ENCODE measurements around the gene DHODH.
"Not testable (repeated sequence)": the region's sequence is repeated elsewhere in the genome, so short reads cannot be mapped to it uniquely, and the experiment has no call there.

DHODH gene

DNA sequence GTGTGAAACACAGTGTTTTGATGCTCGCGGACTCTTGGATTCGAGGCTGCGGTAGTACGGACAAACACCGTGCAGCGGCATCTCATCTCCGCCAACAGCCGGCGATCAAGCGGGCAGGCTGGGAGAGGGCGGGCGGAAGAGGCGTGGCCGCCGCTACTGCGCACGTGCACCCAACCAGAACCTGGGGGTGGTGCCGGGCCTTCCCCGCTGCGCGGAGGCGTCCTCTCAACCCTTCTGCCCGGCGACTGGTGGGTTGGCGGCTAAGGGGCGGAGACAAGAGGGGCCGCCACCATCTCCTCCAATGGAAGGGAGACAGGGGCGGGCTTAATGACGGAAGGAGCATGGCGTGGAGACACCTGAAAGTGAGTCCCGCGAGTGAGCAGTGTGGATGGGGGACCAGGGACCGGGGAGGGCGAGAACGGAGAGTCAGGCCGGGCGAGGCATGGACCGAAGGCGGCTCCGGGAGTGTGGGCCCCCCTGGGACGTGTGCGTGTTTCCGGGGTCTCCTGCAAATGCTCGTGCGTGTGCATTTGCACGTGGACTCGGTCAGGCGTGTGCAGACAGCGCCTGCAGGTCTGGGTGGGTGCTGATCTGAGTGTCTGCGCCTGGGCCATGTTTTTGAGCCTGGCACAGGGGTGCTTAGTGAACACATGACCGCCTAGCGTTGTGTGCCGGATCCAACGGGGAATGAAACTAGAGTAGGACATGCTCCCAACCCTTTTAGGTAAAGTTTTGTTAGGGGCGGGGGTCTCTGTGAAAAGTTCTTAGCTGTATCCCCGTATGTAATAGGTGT lies at the start of gene DHODH:
Gene DHODH (plus strand): TSS at position 321 of the 793 bp plus-strand sequence. CDS start 21 bp downstream, at position 342.
- peak; percentile 94 for DNase-seq

DNA sequence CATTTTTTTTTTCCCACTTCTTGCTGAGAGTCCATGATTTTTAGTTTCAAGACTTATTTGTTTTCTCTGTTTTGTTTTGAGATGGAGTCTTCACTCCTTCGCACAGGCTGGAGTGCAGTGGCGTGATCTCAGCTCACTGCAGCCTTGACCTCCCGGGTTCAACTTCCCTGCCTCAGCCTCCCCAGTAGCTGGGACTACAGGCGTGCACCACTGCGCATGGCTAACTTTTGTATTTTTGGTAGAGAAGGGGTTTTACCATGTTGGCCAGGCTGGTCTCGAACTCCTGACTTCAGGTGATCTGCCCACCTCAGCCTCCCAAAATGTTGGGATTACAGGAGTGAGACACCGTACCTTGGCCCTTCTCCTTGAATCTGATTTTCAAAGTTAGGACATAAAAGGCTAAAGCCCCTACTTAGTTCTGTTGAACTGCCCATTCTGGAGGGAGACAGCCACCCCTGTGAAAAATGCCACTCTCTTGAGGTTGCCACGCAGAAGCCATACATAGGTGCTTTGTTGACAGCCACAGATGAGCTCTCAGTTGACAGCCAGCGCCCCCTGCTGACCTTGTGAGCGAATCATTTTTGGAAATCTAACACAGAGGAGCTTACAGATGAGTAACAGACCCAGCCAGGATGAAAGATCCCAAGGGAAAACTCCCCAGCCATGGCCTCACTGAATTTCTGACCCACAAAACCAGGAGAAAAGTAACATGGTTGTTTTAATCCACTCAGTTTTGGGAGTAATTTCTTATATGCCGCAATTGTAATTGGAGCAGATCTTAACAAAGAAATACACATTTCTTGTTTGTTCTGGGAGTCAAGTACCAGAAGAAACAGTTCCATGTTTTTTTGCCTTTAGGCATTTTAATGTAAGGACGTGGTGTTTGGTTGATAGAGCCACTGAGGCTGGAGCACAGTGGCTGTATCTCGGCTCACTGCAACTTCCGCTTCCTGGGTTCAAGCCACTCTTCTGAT lies 47.2 kb upstream of the DHODH start:
- peak; percentile 72 for DNase-seq

DNA sequence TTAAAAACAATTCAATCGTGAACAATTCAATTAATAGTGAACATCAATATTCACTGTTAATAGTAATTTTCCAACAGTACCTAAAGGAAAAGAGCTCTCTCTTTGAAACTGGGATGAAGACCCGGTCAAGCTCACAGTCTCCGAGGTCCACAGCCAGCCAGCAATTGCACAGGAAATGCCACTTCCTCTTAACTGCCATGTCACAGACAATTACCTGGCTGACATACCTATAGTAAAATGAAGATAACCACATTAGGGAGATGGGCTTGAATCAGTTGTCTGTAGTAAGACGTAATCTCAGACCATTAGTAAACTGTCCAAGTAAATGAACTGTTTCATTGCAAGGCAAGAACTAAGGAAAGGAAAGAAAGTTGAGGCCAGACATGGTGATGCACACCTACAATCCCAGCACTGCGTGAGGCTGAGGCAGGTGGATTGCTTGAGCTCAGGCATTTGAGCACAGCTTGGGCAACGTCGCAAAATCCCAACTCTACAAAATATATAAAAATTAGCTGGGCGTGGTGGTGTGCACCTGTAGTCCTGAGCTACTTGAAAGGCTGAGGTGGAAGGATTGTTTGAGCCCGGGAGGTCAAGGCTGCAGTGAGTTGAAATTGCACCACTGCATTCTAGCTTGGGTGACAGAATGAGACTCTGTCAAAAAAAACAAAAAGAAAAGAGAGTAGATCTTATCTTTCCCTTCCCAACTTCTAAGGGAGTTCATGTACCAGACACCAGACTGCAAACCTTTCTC lies 45.2 kb upstream of the DHODH start:
- DNase-seq: no peak

DNA sequence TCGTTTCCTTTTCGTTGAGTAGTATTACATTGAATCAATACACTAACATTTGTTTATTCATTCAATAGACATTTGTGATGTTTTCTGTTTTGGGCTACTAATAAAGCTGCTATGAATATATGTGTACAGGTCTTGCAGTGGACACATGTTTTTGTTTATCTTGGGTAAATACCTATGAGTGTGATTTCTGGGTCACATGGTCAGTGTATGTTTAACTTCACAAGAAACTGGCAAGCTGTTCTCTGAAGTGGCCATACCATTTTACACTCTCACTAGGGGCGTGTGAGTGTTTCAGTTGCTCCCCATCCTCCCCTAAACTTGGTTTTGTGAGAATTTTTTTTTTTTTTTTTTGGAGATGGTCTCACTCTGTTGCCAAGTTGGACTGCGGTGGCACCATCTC lies 43.3 kb upstream of the DHODH start:
- no peak for DNase-seq

DNA sequence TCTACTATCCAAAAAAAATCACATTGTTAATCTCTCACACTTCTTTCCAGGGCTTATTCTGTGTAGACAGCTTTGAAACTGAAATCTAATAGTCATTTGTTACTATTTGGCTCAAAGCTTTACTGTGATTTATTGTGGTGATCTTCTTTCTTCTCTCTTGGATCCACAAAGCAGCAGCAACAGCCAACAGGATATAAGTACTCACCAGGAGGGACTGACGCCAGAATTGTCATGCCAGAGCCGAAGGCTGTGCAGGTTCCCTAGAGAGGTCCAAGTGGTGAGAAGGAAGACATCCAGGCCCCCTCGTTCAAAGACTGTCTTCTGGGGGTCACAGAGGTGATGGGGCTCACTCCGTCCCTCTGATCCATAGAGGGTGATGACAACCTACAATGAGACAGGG lies 41.6 kb upstream of the DHODH start:
- DNase-seq: no peak

DNA sequence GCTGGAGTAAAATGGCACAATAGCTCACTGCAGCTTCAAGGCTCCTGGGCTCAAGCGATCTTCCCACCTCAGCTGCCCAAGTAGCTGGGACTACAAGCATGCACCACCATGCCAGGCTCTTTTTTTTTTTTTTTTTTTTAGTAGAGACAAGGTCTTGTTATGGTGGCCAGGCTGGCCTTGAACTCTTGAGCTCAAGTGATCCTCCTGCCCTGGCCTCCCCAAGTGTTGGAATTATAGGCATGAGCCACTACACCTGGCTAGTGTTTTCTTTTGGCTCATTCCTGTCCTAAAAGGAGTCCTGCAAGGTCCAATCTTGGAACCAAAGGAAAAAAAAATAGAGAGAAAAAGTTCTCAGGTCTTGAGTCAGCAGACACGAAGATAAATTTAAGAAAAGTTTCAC lies 39.2 kb upstream of the DHODH start:
- DNase-seq: no peak

DNA sequence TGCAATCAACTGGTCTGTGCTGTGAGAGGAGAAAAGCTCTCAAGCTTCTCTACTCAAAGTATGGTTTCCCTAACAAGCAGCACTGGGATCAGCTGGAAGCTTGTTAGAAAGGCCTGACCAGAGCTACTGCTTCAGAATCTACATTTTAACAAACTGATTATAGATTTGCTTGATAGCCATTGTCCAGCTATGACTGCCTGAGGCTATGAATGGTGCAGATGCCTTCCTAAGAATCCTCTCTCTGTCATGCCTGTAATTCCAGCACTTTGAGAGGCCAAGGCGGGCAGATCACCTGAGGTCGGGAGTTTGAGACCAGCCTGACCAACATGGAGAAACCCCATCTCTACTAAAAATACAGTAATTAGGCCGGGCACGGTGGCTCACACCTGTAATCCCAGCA lies 37.0 kb upstream of the DHODH start:
- DNase-seq: no peak

DNA sequence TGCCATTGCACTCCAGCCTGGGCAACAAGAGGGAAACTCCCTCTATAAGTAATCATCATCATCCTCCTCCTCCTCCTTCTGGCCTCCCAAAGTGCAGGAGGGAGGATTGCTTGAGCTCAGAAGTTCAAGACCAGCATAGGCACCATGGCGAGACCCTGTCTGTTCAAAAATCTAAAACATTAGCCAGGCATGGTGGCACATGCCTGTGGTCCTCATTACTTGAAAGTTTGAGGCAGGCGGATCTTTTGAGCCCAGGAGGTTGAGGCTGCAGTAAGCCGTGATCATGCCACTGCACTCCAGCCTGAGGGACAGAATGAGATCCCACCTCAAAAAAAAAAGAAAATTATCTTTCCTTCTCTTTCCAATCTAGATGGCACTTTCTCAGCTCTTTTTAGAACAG lies 36.2 kb upstream of the DHODH start:
- DNase-seq: no peak

DNA sequence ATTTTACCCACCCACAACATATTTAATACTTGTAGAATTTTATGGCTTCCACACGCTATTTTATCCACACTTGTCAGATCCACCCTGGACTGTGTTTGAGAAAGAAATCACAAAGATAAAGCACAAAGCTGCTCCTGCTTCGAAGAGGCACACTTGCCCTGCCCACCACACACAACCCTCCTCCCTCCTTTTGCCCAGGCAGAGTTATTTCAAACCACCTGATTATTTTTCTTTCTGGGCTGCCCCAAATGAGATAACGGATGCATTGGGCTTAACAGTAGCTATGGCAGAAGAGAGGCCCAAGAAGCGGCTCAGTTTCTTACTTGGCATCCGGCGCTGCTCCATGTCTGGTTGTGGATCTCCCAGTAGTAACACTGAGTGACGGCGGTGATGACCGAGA lies 35.5 kb upstream of the DHODH start:
- DNase-seq: no peak

DNA sequence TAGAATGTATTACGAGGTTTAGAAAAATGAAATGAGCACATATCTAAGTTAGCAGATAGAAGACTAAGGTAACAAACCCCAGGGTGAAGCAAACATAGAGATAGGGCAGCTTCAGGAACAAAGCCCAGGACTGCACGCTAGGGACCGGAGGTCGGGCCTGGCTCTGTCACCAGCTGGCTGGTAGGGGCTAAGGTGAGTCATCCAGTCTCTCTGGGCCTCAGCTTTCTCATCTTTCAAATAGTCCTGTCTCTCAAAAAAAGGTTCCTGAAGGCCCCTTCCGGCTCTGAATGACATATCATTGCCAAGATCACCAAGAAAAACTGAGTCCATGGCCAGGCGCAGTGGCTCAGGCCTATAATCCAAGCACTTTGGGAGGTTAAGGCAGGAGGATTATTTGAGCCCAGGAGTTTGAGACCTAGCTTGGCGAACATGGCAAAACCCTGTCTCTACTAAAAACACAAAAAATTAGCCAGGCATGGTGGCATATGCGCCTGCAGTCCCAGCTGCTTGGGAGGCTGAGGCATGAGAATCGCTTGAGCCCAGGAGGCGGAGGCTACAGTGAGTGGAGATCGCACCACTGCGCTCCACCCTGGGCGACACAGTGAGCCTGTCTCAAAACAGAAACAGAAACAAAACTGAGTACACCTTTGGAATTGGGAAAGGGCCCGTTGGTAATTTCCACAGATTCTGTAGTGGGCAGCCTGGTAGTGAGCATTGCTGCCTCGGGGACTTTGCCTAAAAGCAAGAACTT lies 34.3 kb upstream of the DHODH start:
- DNase-seq: no peak

DNA sequence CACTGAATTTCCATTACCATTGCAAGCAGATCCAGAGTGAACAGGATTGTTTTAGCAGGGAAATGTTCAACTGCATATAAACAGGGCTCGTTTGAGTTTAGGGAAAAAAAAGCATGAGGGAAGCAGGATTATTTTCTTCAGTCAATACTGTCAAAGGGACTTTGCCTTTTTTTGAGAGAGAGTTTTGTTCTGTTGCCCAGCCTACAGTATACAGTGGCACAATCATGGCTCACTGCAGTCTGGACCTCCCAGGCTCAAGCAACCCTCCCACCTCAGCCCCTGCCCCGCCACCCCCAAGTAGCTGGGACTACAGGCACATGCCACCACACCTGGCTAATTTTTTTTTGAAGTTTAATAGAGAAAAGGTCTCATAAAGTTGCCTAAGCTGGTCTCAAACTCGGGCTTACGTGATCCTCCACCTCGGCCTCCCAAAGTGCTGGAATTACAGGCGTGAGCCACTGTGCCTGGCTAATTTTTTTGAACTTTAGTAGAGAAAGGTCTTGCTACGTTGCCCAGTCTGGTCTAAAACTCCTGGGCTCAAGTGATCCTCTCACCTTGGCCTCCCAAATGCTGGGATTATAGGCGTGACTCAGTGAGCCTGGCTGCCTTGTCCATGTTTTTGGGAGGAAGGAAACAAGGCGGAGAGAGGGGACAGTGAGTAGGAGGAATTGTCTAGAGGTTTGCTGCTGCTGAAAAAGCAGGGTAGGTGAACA lies 23.1 kb upstream of the DHODH start:
- DNase-seq: no peak

DNA sequence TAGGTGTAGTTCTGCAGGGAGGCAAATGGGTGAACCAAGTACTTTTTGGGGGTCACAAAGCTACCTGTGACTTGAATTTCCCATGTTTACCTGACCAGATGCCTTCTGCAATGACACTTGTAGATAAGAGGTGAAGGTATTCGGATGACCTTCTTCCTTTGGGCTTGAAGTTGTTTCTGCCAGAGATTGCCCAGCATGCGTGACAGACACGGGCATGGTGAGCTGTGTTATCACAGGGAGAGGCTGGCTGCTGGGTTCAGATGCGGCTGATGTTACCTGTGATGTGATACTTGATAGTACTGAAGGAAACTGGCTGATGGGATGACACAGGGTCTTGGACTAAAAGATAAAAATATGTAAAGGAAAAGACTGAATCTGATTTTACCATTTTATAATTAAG lies 22.4 kb upstream of the DHODH start:
- DNase-seq: no peak

DNA sequence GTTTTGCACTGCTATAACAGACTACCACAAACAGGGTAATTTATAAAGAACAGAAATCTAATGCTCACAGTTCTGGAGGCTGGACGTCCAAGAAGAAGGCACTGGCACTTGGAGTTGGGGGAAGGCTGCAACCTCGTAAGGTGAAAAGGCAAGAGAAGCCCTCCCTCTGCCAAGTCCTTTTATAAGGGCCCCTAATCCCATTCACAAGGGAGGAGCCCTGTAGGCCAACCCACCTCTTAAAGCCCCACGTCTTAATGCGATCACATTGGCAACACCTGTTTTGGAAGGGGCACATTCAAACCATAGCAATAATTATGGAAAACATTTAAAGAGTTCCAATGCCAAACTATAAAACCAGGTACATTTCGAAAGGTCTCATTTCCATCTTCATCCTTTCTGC lies 13.5 kb upstream of the DHODH start:
- DNase-seq: no peak

DNA sequence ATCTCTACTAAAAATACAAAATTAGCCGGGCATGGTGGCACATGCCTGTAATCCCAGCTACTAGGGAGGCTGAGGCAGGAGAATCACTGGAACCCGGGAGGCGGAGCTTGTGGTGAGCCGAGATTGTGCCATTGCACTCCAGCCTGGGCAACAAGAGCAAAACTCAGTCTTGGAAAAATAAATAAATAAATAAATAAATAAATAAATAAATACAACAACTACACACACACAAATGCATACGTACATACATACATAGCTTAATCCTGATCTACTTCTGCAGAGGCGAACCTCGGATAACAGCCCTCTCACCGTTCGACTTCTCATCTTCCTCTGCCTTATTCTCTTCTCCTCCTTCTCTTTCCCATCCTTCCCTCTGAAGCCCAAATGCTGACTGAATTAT lies 11.0 kb upstream of the DHODH start:
- not testable (repeated sequence) for DNase-seq

DNA sequence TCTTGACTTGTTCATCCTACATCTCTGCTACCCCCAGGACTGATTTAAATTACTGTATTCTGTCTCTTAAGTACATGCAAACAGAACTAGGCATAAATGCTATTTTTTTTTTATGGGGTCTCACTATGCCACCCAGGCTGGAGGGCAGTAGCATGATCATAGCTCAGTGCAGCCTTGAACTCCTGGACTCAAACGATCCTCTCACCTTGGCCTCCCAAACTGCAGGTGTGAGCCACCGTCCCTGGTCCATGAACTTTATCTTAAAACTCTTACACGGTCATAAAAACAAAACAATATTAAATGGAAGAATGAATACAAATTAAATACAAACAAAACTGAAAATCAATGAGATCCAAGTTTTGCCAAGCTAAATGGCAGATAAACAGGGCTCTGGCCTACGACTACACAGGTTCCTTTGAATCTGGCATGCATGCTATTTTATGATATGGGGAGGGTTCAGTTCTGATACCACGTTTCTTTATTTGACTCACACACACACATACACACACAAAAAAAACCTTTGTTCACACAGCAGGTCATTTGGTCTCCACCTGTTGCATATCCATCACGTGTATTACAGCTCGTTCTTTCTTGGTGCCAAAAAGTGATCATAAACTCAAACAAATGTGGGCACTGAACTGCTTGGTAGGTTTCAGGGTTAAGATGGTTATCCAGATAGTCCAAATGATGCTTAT lies 7.2 kb upstream of the DHODH start:
- DNase-seq: no peak

DNA sequence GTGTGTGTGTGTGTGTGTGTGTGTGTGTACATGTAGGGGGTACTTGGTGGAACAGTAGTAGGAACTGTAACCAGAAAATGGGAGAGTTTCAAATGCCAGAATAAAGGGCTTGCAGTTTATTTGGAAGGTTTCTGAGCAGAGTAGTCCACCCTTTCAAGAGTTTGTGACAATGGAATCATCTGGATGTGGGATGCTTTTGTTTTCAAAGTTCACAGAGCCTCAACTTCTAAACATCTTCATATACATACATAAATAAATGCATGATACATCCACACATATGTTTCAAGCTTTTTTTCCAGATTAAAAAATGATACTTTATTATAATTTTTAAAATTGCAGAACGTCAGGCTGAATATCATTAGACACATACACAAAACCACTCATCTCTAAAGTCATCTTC lies 5.9 kb upstream of the DHODH start:
- DNase-seq: no peak

DNA sequence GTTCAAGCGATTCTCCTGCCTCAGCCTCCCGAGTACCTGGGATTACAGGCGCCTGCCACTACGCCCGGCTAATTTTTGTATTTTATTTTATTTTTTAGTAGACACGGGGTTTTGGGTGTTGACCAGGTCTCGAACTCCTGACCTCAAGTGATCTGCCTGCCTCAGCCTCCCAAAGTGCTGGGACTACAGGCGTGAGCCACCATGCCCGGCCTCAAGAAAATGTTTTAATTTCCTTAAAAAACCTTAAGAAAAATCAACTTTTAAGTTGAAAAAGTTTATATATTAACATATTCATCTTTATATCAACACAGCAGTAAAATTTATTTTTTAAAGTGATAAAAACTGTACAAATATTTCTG lies 500 bp upstream of the DHODH start:
- DNase-seq: not testable (repeated sequence)

DNA sequence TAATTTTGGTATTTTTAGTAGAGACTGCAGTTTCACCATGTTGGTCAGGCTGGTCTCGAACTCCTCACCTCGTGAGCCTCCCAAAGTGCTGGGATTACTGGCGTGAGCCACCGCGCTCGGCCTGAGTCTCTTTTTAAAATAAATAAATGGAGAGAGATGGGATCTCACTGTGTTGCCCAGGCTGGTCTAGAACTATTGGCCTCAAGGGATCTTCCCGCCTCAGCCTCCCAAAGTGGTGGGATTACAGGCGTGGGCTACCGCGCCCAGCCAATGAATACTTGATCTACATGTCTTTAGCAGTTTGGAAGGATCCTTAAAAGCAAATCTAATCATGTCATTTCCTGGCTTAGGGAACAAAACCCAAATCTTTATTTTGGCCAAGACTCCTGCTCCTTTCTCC lies 1.2 kb downstream of the DHODH start:
- no peak for DNase-seq

DNA sequence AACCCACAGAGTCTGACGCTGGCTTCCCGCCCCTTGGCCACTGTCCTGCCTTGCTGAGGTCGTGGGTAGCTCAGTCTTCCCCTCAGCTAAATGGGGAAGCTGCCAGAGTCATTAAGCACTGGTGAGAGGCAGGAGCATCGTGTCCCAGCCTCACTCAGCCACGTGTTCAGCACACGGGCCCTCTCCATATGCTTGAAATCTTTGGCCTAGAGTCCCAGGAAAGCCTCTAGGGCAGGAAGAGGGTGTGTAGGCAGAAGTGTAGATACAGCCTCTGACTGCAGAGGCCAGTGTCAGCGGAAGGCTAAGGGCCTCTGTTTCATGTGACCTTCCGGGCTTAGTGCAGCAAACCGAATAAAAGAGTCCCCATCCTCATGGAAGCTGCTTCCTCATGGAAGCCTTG lies 4.1 kb downstream of the DHODH start:
- DNase-seq: no peak

DNA sequence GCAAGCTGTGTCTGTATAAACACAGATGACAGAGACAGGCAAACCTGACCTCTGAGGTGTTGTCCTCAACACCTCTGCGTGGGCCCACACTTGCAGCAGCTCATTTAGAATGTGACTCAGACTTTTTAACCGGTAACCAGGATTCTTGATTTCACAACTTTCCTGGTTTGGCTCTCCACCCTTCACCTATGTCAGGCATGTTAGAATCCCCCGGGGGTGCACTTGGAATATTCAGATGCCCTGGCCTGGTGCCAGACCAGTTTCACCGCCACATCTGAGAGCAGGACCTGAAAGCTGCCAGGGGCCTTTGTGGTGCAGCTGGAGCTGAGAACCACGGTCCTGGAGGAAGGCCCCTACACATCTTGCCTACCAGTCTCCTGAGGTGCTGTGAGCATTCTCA lies 4.8 kb downstream of the DHODH start:
- DNase-seq: peak; percentile 39

DNA sequence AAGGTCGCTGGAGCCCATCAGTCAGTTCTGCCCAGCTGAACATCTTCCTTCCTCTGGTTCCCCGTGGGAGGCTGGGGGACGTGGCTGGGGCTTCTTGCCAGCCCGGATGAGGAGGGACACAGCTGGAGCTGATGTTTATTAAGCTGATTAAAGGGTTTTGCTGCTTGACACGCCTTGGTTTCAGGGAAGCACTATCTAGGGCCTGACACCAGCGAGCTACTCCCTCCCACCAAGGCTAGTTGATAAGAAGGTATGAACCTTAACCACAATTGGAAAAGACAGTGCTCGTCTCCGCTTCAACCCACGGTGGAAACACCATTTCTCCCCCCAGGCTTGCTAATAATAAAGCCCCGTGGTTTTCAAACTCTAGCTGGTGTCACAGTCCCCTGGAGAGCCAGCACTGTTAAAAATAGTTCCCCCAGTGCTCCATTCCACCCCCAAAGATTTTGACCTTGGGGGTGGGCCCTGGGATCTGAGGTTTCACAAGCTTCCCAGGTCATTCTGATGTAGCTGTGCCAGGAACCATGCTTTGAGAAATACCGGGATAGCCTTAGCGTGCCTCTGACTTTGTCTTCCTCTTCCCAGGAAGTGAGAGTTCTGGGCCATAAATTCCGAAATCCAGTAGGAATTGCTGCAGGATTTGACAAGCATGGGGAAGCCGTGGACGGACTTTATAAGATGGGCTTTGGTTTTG lies 5.5 kb downstream of the DHODH start:
- peak; percentile 10 for DNase-seq

All from kidney glomerular epithelial cell (primary cell).